H1 (cell line): Measurements from ENCODE around the gene POU3F2. TPM values are rescaled to one million over a fixed set of nuclear protein-coding genes. Genes with fewer than 3 reads are reported as not detected.

Experiments
- CTCF ChIA-PET: fragments of 300-600 bp; sonication (Branson Sonifier 250); formaldehyde crosslinking; loops from one replicate; lab custom pipeline; 2021; ENCODE audit not compliant: partially characterized antibody; lab: Charles Lee
- POLR2A ChIA-PET: fragments of 300-600 bp; sonication (Branson Sonifier 250); formaldehyde crosslinking; loops from one replicate; lab custom pipeline; 2021; ENCODE audit warnings: inconsistent platforms; ENCODE audit not compliant: partially characterized antibody; lab: Charles Lee
- DNase-seq, 2 experiments: peaks; one replicate each; pipeline versions ENCODE4 v3.0.0 to v3.0.0-alpha.2; 2010 to 2022; ENCODE audit warnings: low spot score in 2 of 2, low read depth in 1 of 2, mixed read lengths in 1 of 2
- FAIRE-seq: peaks from 2 replicates; lab custom pipeline; 2011; peaks lifted over from hg19 to GRCh38; lab: Jason Lieb, UNC
- H2AFZ ChIP-seq: 2 replicates; pipeline ENCODE4 v1.8.1; 2012; ENCODE audit warnings: low read length, inconsistent platforms
- H2AK5ac ChIP-seq: 2 replicates; pipeline ENCODE4 v1.6.1; 2013; ENCODE audit warnings: low read depth, low read length
- H2BK120ac ChIP-seq: replicated peaks from 2 replicates; pipeline ENCODE3; 2013; ENCODE audit warnings: low read depth, low read length, inconsistent platforms
- H2BK12ac ChIP-seq: 2 replicates; pipeline ENCODE4 v1.6.1; 2013; ENCODE audit warnings: low read depth, low read length
- H2BK15ac ChIP-seq: 2 replicates; pipeline ENCODE4 v1.6.1; 2013; ENCODE audit warnings: low read length
- H2BK20ac ChIP-seq: 2 replicates; pipeline ENCODE4 v1.6.1; 2013; ENCODE audit warnings: low read length
- H2BK5ac ChIP-seq: 2 replicates; pipeline ENCODE4 v1.6.1; 2013; ENCODE audit warnings: low read depth, low read length
- H3K14ac ChIP-seq: 2 replicates; pipeline ENCODE4 v1.6.1; 2013; ENCODE audit warnings: inconsistent platforms; ENCODE audit not compliant: insufficient read length
- H3K18ac ChIP-seq: 2 replicates; pipeline ENCODE4 v1.6.1; 2013; ENCODE audit warnings: low read length; ENCODE audit errors: extremely low read depth
- H3K23ac ChIP-seq: 2 replicates; pipeline ENCODE4 v1.6.1; 2013; ENCODE audit warnings: inconsistent platforms; ENCODE audit not compliant: insufficient read length
- H3K23me2 ChIP-seq: 2 replicates; pipeline ENCODE4 v1.6.1; 2013; ENCODE audit warnings: low read depth, low read length
- H3K27ac ChIP-seq: 2 replicates; pipeline ENCODE4 v1.6.1; 2011; ENCODE audit warnings: low read depth, low read length, inconsistent platforms
- H3K27me3 ChIP-seq, 4 experiments: replicated peaks in 1 of 4; 1 replicate in 1 of 4; 2 replicates in 3 of 4; pipeline versions ENCODE4 v1.6.1 to v1.8.1; 2011 to 2013; ENCODE audit warnings: low read length in 3 of 4, mild to moderate bottlenecking in 3 of 4, inconsistent platforms in 2 of 4, mixed read lengths in 2 of 4, moderate library complexity in 1 of 4; ENCODE audit not compliant: control insufficient read depth in 3 of 4, insufficient read depth in 3 of 4; ENCODE audit errors: extremely low read depth in 1 of 4
- H3K36me3 ChIP-seq, 4 experiments: 2 replicates each; pipeline versions ENCODE4 v1.6.1 to v1.8.1; 2011 to 2013; ENCODE audit warnings: mild to moderate bottlenecking in 4 of 4, low read length in 3 of 4, moderate library complexity in 2 of 4, control low read depth in 1 of 4, inconsistent platforms in 1 of 4; ENCODE audit not compliant: insufficient read depth in 4 of 4, control insufficient read depth in 2 of 4
- H3K4ac ChIP-seq: replicated peaks from 2 replicates; pipeline ENCODE3; 2013; ENCODE audit warnings: low read length, low read depth, mixed read lengths, inconsistent platforms; ENCODE audit not compliant: insufficient read length
- H3K4me1 ChIP-seq, 4 experiments: replicated peaks in 1 of 4; 1 replicate in 1 of 4; 2 replicates in 3 of 4; pipeline versions ENCODE4 v1.6.1 to v1.8.1; 2011 to 2013; ENCODE audit warnings: low read length in 3 of 4, inconsistent platforms in 2 of 4, mixed read lengths in 1 of 4; ENCODE audit not compliant: insufficient read depth in 4 of 4, control insufficient read depth in 3 of 4
- H3K4me2 ChIP-seq, 2 experiments: 2 replicates each; pipeline versions ENCODE4 v1.6.1 to v1.8.1; 2011 to 2013; ENCODE audit warnings: low read depth in 2 of 2, low read length in 2 of 2, control low read depth in 1 of 2, inconsistent platforms in 1 of 2, mild to moderate bottlenecking in 1 of 2; ENCODE audit not compliant: insufficient read depth in 1 of 2
- H3K4me3 ChIP-seq, 4 experiments: fragments of 200-600, 300-600 bp in 1 of 4; sonication (generic), shearing (Covaris generic), sonication (Bioruptor Twin) in 1 of 4; 2 replicates each; pipeline versions ENCODE4 v1.5.1 to v1.8.1; 2011 to 2016; ENCODE audit warnings: low read length in 4 of 4, low read depth in 3 of 4, control low read depth in 2 of 4, inconsistent platforms in 2 of 4, mild to moderate bottlenecking in 2 of 4, mixed read lengths in 1 of 4, moderate library complexity in 1 of 4; ENCODE audit not compliant: insufficient read depth in 2 of 4; ENCODE audit errors: extremely low read depth in 1 of 4
- H3K56ac ChIP-seq: replicated peaks from 2 replicates; pipeline ENCODE3; 2013; ENCODE audit warnings: low read depth, mild to moderate bottlenecking, mixed read lengths, low read length, inconsistent platforms; ENCODE audit not compliant: insufficient read length
- H3K79me1 ChIP-seq: 2 replicates; pipeline ENCODE4 v1.6.1; 2013; ENCODE audit warnings: low read depth, low read length, control low read depth
- H3K79me2 ChIP-seq, 2 experiments: 2 replicates each; pipeline versions ENCODE4 v1.6.1 to v1.8.1; 2012 to 2013; ENCODE audit warnings: low read length in 2 of 2, mild to moderate bottlenecking in 2 of 2, inconsistent platforms in 1 of 2; ENCODE audit not compliant: insufficient read depth in 2 of 2, control insufficient read depth in 1 of 2
- H3K9ac ChIP-seq, 4 experiments: replicated peaks in 1 of 4; 1 replicate in 1 of 4; 2 replicates in 3 of 4; pipeline versions ENCODE4 v1.6.1 to v1.8.1; 2011 to 2013; ENCODE audit warnings: low read depth in 3 of 4, low read length in 3 of 4, control low read depth in 2 of 4, mild to moderate bottlenecking in 2 of 4, moderate library complexity in 2 of 4, inconsistent platforms in 1 of 4; ENCODE audit errors: extremely low read depth in 1 of 4
- H3K9me3 ChIP-seq, 2 experiments: 2 replicates each; pipeline versions ENCODE4 v1.6.1 to v1.8.1; 2012 to 2013; ENCODE audit warnings: mild to moderate bottlenecking in 2 of 2, moderate library complexity in 2 of 2, control low read depth in 1 of 2, inconsistent platforms in 1 of 2, low read depth in 1 of 2, low read length in 1 of 2, mixed read lengths in 1 of 2; ENCODE audit not compliant: insufficient read depth in 2 of 2
- H4K20me1 ChIP-seq, 2 experiments: replicated peaks in 1 of 2; 2 replicates each; pipeline versions ENCODE3 to v1.8.1; 2011 to 2013; ENCODE audit warnings: inconsistent platforms in 2 of 2, low read length in 2 of 2, mild to moderate bottlenecking in 1 of 2; ENCODE audit not compliant: insufficient read depth in 2 of 2, control insufficient read depth in 1 of 2
- H4K5ac ChIP-seq: 2 replicates; pipeline ENCODE4 v1.6.1; 2013; ENCODE audit warnings: low read length, low read depth, mixed read lengths, inconsistent platforms; ENCODE audit not compliant: insufficient read length
- H4K8ac ChIP-seq: 2 replicates; pipeline ENCODE4 v1.8.0; 2013; ENCODE audit warnings: mild to moderate bottlenecking, moderate library complexity, low read length, inconsistent platforms; ENCODE audit not compliant: insufficient read depth; ENCODE audit errors: extremely low read depth
- H4K91ac ChIP-seq: replicated peaks from 2 replicates; pipeline ENCODE3; 2013; ENCODE audit warnings: low read length, mixed read lengths, inconsistent platforms; ENCODE audit not compliant: insufficient read length
- EP300 ChIP-seq, 2 experiments: IDR thresholded peaks; 1 replicate in 1 of 2; 2 replicates in 1 of 2; pipeline ENCODE4 v1.6.1; 2011 to 2012; ENCODE audit warnings: low read depth in 2 of 2, low read length in 2 of 2, mild to moderate bottlenecking in 2 of 2, borderline replicate concordance in 1 of 2, inconsistent platforms in 1 of 2, moderate library complexity in 1 of 2
- EZH2 ChIP-seq: fragments of 200-600 bp; sonication (generic); IDR thresholded peaks from 2 replicates; pipeline ENCODE4 v1.7.1; 2012; ENCODE audit warnings: low read depth, mild to moderate bottlenecking, moderate library complexity, low read length, inconsistent platforms; ENCODE audit not compliant: severe bottlenecking
- FOSL1 ChIP-seq: IDR thresholded peaks from 2 replicates; pipeline ENCODE4 v1.6.1; 2011; ENCODE audit warnings: mild to moderate bottlenecking, low read depth, low read length, moderate library complexity; ENCODE audit not compliant: insufficient read depth
- GABPA ChIP-seq: IDR thresholded peaks from 2 replicates; pipeline ENCODE4 v1.6.1; 2011; ENCODE audit warnings: mild to moderate bottlenecking, low read length, moderate library complexity, borderline replicate concordance; ENCODE audit not compliant: insufficient read depth
- JUND ChIP-seq: IDR thresholded peaks from 2 replicates; pipeline ENCODE4 v1.6.1; 2011; ENCODE audit warnings: mild to moderate bottlenecking, improper control_type of control experiment, low read length
- SP2 ChIP-seq: IDR thresholded peaks from 2 replicates; pipeline ENCODE4 v1.6.1; 2012; ENCODE audit warnings: mild to moderate bottlenecking, low read length, inconsistent platforms
- SRF ChIP-seq: IDR thresholded peaks from 2 replicates; pipeline ENCODE4 v1.6.1; 2011; ENCODE audit warnings: mild to moderate bottlenecking, low read depth, low read length, moderate library complexity
- YY1 ChIP-seq: IDR thresholded peaks from 2 replicates; pipeline ENCODE4 v1.6.1; 2011; ENCODE audit warnings: low read depth, mild to moderate bottlenecking, low read length
- WGBS, 2 experiments: shearing (Covaris generic) in 1 of 2; methylation state at CpG; one replicate each; pipeline versions ENCODE4 v1.1.6 to v1.1.7; 2013 to 2015; ENCODE audit warnings: low lambda C conversion rate in 2 of 2, mixed read lengths in 2 of 2, inconsistent platforms in 1 of 2, low coverage in 1 of 2, missing lambda C conversion rate in 1 of 2; ENCODE audit not compliant: insufficient replicate concordance in 2 of 2, insufficient coverage in 1 of 2, insufficient read length in 1 of 2; ENCODE audit errors: extremely low coverage in 1 of 2, missing lambda C conversion rate in 1 of 2; 5-methylcytosine and 5-hydroxymethylcytosine counted together
- polyA plus RNA-seq, 7 experiments: library from polyadenylated mRNA; depleted of rRNA in 3 of 7; stranded (reverse) in 5 of 7; unstranded in 2 of 7; fragments of >200 nt in 5 of 7; fragments of 200-250 nt in 2 of 7; gene quantifications; 1 replicate in 5 of 7; 2 replicates in 1 of 7; 4 replicates in 1 of 7; pipeline versions ENCODE4 v1.2.1 to v1.2.3, GENCODE V29; 2011 to 2013; ENCODE audit warnings: missing spikeins in 2 of 7, mixed read lengths in 2 of 7
- total RNA-seq: library from RNA; stranded (reverse); fragmentation: NEBNext Ultra II Directional; extraction: Animal tissue kit (Norgen Biotek cat#: 25700); gene quantifications from 2 replicates; pipeline ENCODE4 v1.2.1, GENCODE V29; 2021

The POU3F2 gene
- total and polyA plus RNA-seq, 2 of the 8 experiments (the other 6 are each of a cell fraction or from before 2014, with no cell fraction given): 0.09 to 0.35 TPM

DNA sequence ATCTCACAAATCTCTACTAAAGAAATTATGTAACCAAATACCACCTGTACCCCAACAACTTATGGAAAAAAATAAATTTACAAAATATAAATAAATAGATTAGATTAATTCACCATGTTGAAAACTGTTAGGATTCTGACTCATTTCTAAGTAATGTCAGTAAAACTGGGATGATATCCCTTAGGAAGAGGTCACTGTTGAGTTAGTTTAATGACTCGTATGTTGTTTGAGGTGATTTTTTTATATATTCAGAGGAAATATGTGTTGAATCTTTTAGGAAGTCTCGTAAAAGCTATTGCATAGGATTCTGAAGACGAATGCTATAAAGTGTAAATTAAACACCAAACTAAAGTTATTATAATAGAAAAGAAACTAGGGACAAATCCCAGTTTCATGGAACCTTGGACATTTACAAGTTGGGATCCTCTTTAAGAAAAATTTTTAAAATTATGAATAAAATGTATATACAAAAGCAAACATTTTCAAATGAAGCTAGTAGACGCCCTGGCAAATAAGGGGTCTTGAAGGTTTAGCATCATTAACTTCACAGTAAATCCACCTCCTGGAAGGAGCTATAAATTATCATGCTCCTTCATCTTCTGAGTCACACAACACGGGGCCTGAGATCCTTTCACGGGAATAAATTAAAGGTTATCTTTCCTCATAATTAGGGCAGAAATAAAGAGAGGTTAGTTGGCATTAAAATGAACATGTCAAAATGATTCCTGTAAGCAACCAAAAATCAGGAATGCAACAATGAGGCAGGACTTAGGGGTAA, 37.0 kb upstream of the POU3F2 start:
- Histone ChIP-seq H4K5ac (no peak overlapping the region), H2AK5ac (no peak overlapping the region), H3K27ac (no peak overlapping the region), H3K23me2 (no peaks in the 10 kb centered on the region; the same call in 1 of the 2 replicates), H4K8ac (no peak overlapping the region), H3K56ac (no peak overlapping the region), H4K20me1 (no peaks in the 10 kb centered on the region), H2BK12ac (no peak overlapping the region), H3K79me2 (no peaks in the 10 kb centered on the region), H3K27me3 (no peaks in the 10 kb centered on the region), H4K91ac (no peak overlapping the region), H2BK15ac (no peak overlapping the region), H3K79me1 (no peaks in the 10 kb centered on the region), H2BK20ac (no peak overlapping the region), H3K4me3 (no peak overlapping the region), H2BK5ac (no peak overlapping the region), H3K9me3 (no peaks in the 10 kb centered on the region), H3K9ac (no peak overlapping the region), H3K18ac (no peak overlapping the region), H3K4ac (no peak overlapping the region), H2BK120ac (no peak overlapping the region), H2AFZ (no peak overlapping the region), H3K4me1 (no peaks in the 10 kb centered on the region), H3K14ac (no peak overlapping the region), H3K4me2 (no peak overlapping the region), H3K36me3 (no peaks in the 10 kb centered on the region), H3K23ac (no peak overlapping the region)
- POLR2A ChIA-PET: no interaction called here
- TF ChIP-seq EZH2 (no peak), EP300 (IDR thresholded peaks at IDR 0.05; ENCODE audit: borderline replicate concordance in 1 of 2, low read depth in 2 of 2, low read length in 2 of 2) (no peak), SRF (no peak), SP2 (no peak), FOSL1 (no peak), JUND (no peak), YY1 (no peak), GABPA (no peak)
- WGBS, 2 experiments: 90% methylated on average over 6 of the region's 6 CpGs; no CpG with 5 or more reads in 1 of the 2 experiments
- CTCF ChIA-PET: no interaction called here
- FAIRE-seq (no peak), DNase-seq (no peak)
